ENCODE results near the gene NKX2-8.

- TF ChIP-seq CTCF (conservative IDR thresholded peaks at IDR 0.05): no peak
- TF ChIP-seq ZFX (IDR thresholded peaks at IDR 0.05): no peak
Measured at GRCh38 chr14:36555998-36556743, 26.2 kb downstream of the NKX2-8 start.

Data from C4-2B (cell line).